A673 (cell line): ENCODE measurements around the gene ACOT13. TPM values are rescaled to one million over a fixed set of nuclear protein-coding genes. Genes with fewer than 3 reads are reported as not detected.

ENCODE experiments used
- Bru-seq: library from RNA; stranded (reverse); fragments of 400-500 nt; gene quantifications from one replicate; lab custom pipeline; 2021; lab: Mats Ljungman, UMichigan
- BruChase-seq, 2 experiments: library from RNA; stranded (reverse); fragments of 400-500 nt; gene quantifications; one replicate each; lab custom pipeline; 2021; lab: Mats Ljungman, UMichigan
- BruUV-seq: library from RNA; stranded (reverse); fragments of 400-500 nt; replicated peaks from 2 replicates; lab custom pipeline; 2021; lab: Mats Ljungman, UMichigan
- CTCF ChIA-PET: fragments of 300-600 bp; sonication (Branson Sonifier 250); formaldehyde crosslinking; loops from one replicate; lab custom pipeline; 2022; ENCODE audit warnings: antibody characterized with exemption; lab: Charles Lee
- POLR2A ChIA-PET: fragments of 300-600 bp; sonication (Branson Sonifier 250); formaldehyde crosslinking; loops from one replicate; lab custom pipeline; 2022; ENCODE audit warnings: antibody characterized with exemption; ENCODE audit not compliant: low non-redundant PET; lab: Charles Lee
- DNase-seq: peaks from one replicate; pipeline ENCODE4 v3.0.0-alpha.2; 2015; ENCODE audit warnings: low spot score
- H3K27ac ChIP-seq: fragments of 200-600 bp; sonication (generic); 2 replicates; pipeline ENCODE4 v1.5.1; 2016; ENCODE audit warnings: mixed run types, low read depth, mild to moderate bottlenecking, mixed read lengths, antibody characterized with exemption, low read length; ENCODE audit not compliant: poor library complexity, severe bottlenecking
- H3K27me3 ChIP-seq: fragments of 200-600 bp; sonication (generic); replicated peaks from 2 replicates; pipeline ENCODE4 v1.6.1; 2017; ENCODE audit warnings: mixed run types, low read depth, mild to moderate bottlenecking, mixed read lengths, antibody characterized with exemption, low read length; ENCODE audit not compliant: insufficient read depth, poor library complexity
- H3K36me3 ChIP-seq: fragments of 200-600 bp; sonication (generic); 2 replicates; pipeline ENCODE4 v1.6.1; 2016; ENCODE audit warnings: mixed run types, mild to moderate bottlenecking, mixed read lengths, antibody characterized with exemption, low read length; ENCODE audit not compliant: insufficient read depth, poor library complexity, severe bottlenecking
- H3K4me1 ChIP-seq: fragments of 200-600 bp; sonication (generic); 2 replicates; pipeline ENCODE4 v1.6.1; 2017; ENCODE audit warnings: mixed run types, mild to moderate bottlenecking, mixed read lengths, antibody characterized with exemption, low read length; ENCODE audit not compliant: insufficient read depth, poor library complexity, severe bottlenecking
- H3K4me3 ChIP-seq: fragments of 200-600 bp; sonication (generic); 2 replicates; pipeline ENCODE4 v1.5.1; 2016; ENCODE audit warnings: low read depth, mixed run types, mild to moderate bottlenecking, mixed read lengths, low read length; ENCODE audit not compliant: poor library complexity, severe bottlenecking
- H3K9me3 ChIP-seq: fragments of 200-600 bp; sonication (generic); 2 replicates; pipeline ENCODE4 v1.6.1; 2016; ENCODE audit warnings: mixed run types, low read depth, mild to moderate bottlenecking, mixed read lengths, antibody characterized with exemption, low read length; ENCODE audit not compliant: poor library complexity, severe bottlenecking
- CTCF ChIP-seq: fragments of 300-800, 200-600 bp; sonication (generic); conservative IDR thresholded peaks from 2 replicates; pipeline ENCODE4 v1.5.1; 2017; ENCODE audit warnings: low read depth, mild to moderate bottlenecking, antibody characterized with exemption, low read length, moderate library complexity, mixed read lengths
- EZH2 ChIP-seq: fragments of 200-600 bp; sonication (generic); IDR thresholded peaks from 2 replicates; pipeline ENCODE4 v1.6.1; 2017; ENCODE audit warnings: borderline replicate concordance, low read depth, mild to moderate bottlenecking, mixed read lengths, antibody characterized with exemption, low read length; ENCODE audit not compliant: poor library complexity, severe bottlenecking
- intact Hi-C: fragments of 100-400 bp; cut with micrococcal nuclease; formaldehyde crosslinking; loops from one replicate; pipeline ENCODE4 v1.10.0; 2022; ENCODE audit not compliant: unreplicated experiment
- long read RNA-seq: library from polyadenylated mRNA; stranded (forward); transcript quantifications from one replicate; pipeline ENCODE4 v2.0.0, GENCODE V29; 2022
- total RNA-seq: library from RNA; stranded (reverse); gene quantifications from 2 replicates; pipeline ENCODE4 v1.2.3, GENCODE V29; 2021

Gene ACOT13
- 31.2 and 40.8 TPM in 2 replicates for total RNA-seq
- Bru-seq, nascent RNA = percentile 66 among the genes with signal in this experiment
- BruChase-seq, experiment 1, labeled RNA remaining after a 2-hour chase = percentile 61 among the genes with signal in this experiment
- percentile 62 among the genes with signal in this experiment for BruChase-seq, experiment 2, labeled RNA remaining after a 6-hour chase
- long read RNA-seq, full-length matches to known transcripts = 68 of 82 reads
- long read RNA-seq, partial matches to known transcripts = 7 of 82 reads
- long read RNA-seq, other reads (novel, unspliced or antisense) = 7 of 82 reads

- Histone ChIP-seq H3K27me3 (no peaks in the 10 kb centered on the region), H3K9me3 (peaks cover 10% of the 10 kb centered on the region), H3K4me3 (peak within 1 kb of the TSS; percentile 75), H3K27ac (peak within 1 kb of the TSS; percentile 77), H3K36me3 (peaks cover 14% of the 10 kb centered on the region), H3K4me1 (peaks cover 8% of the 10 kb centered on the region)
- intact Hi-C loops = no loop called here
- peak; percentile 54 for TF ChIP-seq CTCF
- no peak for TF ChIP-seq EZH2
- BruUV-seq = no TSS peak
- peak; percentile 98 for DNase-seq
- POLR2A ChIA-PET = interaction anchor here (0.5 to 0.7 kb wide), 2 partner anchors 18 to 105 kb away, joined by 3 read pairs; no protein-coding TSS in a partner anchor
- CTCF ChIA-PET = interaction anchor here (0.7 to 1.2 kb wide), 3 partner anchors 21 to 86 kb away, joined by 3 to 5 read pairs (median 3); no protein-coding TSS in a partner anchor
Observed at GRCh38 chr6:24666641-24667377, at the start of gene ACOT13, which contains the start of gene TDP2. TSS of gene ACOT13 (plus strand) at chr6:24667077. CDS start at chr6:24667264, 187 bp downstream. TSS of gene TDP2 (minus strand) at chr6:24666899. CDS start at chr6:24666862, 37 bp downstream.

- CTCF ChIA-PET = no interaction called here
- no peak for DNase-seq
- BruUV-seq = no TSS peak
- no peaks in the 10 kb centered on the region for H3K36me3 ChIP-seq
- no peaks in the 10 kb centered on the region for H3K4me1 ChIP-seq
- TF ChIP-seq CTCF = no peak
- no peak for TF ChIP-seq EZH2
- POLR2A ChIA-PET = no interaction called here
- intact Hi-C loops = no loop called here
- no peaks in the 10 kb centered on the region for H3K27me3 ChIP-seq
- no peaks in the 10 kb centered on the region for H3K9me3 ChIP-seq
- no peak overlapping the region for H3K4me3 ChIP-seq
- no peak overlapping the region for H3K27ac ChIP-seq
Observed at GRCh38 chr6:24619661-24620060, 47.2 kb upstream of the ACOT13 start.

GRCh38 chr6:24620637-24621036, 46.2 kb upstream of the ACOT13 start:
- intact Hi-C loops = no loop called here
- no peaks in the 10 kb centered on the region for H3K9me3 ChIP-seq
- H3K27ac ChIP-seq = no peak overlapping the region
- no TSS peak for BruUV-seq
- no peak overlapping the region for H3K4me3 ChIP-seq
- H3K27me3 ChIP-seq = no peaks in the 10 kb centered on the region
- DNase-seq = no peak
- POLR2A ChIA-PET = no interaction called here
- H3K36me3 ChIP-seq = no peaks in the 10 kb centered on the region
- CTCF ChIA-PET = no interaction called here
- no peaks in the 10 kb centered on the region for H3K4me1 ChIP-seq
- TF ChIP-seq EZH2 (no peak), CTCF (no peak)
